ENCODE measurements around the gene PTPRN2. TPM values are rescaled to one million over a fixed set of nuclear protein-coding genes. Genes with fewer than 3 reads are reported as not detected.

PTPRN2 gene
- total and polyA plus RNA-seq, 7 donors: 0.47 to 0.82 (median 0.51) TPM

DNA sequence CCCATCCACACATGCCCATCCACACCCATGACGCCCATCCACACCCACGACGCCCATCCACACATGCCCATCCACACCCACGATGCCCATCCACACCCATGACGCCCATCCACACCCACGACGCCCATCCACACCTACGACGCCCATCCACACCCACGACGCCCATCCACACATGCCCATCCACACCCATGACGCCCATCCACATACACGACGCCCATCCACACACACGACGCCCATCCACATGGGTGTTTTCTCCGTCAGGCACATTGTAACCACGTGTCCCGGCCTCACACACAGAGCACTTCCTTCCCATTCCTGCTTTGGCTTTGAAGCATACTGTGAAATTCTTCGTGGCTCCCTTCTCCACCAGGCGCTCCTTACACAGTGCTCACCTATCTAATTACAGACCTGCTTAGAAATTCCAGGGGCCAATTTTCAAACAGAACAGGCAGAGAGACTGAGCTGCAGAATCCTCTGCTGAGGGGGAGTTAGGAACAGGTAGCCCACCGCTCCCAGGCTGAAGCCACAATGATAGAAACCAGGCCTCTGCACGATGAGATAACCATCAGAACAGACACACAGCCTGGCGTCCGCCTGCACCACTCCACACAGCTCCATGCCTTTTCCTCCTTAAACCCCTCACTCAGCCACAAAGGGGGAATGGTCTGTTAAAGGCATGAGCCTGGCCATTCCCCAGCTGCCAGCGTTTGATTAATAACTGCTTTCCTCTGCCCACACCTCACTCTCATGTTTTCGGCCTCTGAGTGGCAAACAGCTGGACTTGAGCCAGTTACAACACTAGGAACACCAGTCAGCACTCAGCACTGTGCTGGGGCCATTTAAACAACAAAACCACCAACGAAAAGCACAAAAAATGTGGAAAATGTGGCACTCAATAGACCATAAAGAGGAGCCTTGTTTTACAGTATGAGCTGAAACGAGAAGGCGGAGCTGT is 501.6 kb downstream of the PTPRN2 start:
- H3K4me1 ChIP-seq: no peaks in the 10 kb centered on the region
- H3K27me3 ChIP-seq (ENCODE audit: insufficient read depth in 3 of 3, low read length in 2 of 3): no peaks in the 10 kb centered on the region
- WGBS, 3 donors: 85 to 89% (median 88%) methylated on average over 30 of the region's 30 CpGs
- DNase-seq (no peak), ATAC-seq (no peak)
- intact Hi-C loops (cut with DNase I): no loop called here
- no peak overlapping the region for H3K4me3 ChIP-seq
- no peaks in the 10 kb centered on the region for H3K36me3 ChIP-seq (ENCODE audit: insufficient read depth in 1 of 2, low read depth in 1 of 2)
- H3K9me3 ChIP-seq: peaks cover 5% of the 10 kb centered on the region
- TF ChIP-seq, protein P1, sequence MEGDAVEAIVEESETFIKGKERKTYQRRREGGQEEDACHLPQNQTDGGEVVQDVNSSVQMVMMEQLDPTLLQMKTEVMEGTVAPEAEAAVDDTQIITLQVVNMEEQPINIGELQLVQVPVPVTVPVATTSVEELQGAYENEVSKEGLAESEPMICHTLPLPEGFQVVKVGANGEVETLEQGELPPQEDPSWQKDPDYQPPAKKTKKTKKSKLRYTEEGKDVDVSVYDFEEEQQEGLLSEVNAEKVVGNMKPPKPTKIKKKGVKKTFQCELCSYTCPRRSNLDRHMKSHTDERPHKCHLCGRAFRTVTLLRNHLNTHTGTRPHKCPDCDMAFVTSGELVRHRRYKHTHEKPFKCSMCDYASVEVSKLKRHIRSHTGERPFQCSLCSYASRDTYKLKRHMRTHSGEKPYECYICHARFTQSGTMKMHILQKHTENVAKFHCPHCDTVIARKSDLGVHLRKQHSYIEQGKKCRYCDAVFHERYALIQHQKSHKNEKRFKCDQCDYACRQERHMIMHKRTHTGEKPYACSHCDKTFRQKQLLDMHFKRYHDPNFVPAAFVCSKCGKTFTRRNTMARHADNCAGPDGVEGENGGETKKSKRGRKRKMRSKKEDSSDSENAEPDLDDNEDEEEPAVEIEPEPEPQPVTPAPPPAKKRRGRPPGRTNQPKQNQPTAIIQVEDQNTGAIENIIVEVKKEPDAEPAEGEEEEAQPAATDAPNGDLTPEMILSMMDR (IDR thresholded peaks at IDR 0.05): no peak
- H3K27ac ChIP-seq: no peak overlapping the region

DNA sequence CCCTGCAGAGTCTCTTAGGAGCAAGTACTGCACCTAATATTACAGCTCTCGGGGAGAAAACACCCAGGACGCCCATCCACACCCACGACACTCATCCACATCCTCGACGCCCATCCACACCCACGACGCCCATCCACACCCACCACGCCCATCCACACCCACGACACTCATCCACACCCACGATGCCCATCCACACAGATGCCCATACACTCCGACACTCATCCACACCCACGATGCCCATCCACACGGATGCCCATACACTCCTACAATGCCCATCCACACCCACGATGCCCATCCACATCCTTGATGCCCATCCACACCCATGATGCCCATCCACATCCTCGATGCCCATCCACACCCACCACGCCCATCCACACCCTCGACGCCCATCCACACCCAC is 503.1 kb downstream of the PTPRN2 start:
- ATAC-seq (no peak), DNase-seq (no peak)
- Histone ChIP-seq H3K9me3 (peaks cover 5% of the 10 kb centered on the region), H3K27me3 (ENCODE audit: insufficient read depth in 3 of 3, low read length in 2 of 3) (peaks cover 0 to 2% (median 0%) of the 10 kb centered on the region in 3 donors), H3K36me3 (ENCODE audit: insufficient read depth in 1 of 2, low read depth in 1 of 2) (no peaks in the 10 kb centered on the region), H3K4me1 (no peaks in the 10 kb centered on the region), H3K4me3 (no peak overlapping the region), H3K27ac (no peak overlapping the region)
- TF ChIP-seq, protein P1 (IDR thresholded peaks at IDR 0.05): no peak
- intact Hi-C loops (cut with DNase I): no loop called here
- 96 to 97% (median 96%) methylated on average over 18 of the region's 18 CpGs for WGBS, 3 donors

DNA sequence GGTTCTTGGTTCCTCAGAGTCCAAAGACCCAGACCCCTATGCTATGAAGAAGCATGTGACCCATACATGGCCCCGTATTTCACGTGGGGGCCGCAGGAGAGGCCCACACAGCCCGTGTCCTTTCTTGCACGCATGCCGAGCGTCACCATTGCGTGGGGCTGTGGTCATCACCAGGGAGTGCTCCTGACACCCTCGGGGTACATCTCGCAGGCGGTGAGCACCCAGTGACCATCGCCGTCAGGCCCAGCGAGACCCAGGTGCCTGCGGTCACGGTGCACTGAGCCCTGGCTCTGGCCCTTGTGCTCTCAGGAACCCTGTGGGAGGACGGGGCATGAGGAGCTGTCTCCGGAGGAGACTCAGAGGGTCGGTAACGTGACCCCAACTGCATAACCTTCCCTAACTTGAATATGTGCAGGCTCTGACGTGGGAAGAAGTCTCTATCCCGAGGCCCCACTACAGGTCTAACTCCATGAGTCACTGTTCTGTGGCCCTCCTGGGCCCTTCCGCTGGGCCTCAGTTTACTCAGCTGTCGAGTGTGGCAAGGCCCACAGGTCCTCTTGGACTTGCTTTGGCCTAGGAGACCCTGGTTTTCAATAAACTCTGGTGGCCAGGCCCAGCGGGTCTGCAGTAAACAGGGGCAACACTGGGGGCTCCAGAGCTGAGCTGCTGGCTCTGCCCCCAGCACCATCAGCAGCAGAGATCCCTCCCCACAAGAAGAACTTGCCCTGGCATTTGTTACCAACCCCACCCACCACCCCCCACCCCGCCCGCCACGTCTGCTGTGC is 503.9 kb downstream of the PTPRN2 start:
- DNase-seq: peak in 1 of 2 donors; percentile 13
- no peaks in the 10 kb centered on the region for H3K36me3 ChIP-seq (ENCODE audit: insufficient read depth in 1 of 2, low read depth in 1 of 2)

DNA sequence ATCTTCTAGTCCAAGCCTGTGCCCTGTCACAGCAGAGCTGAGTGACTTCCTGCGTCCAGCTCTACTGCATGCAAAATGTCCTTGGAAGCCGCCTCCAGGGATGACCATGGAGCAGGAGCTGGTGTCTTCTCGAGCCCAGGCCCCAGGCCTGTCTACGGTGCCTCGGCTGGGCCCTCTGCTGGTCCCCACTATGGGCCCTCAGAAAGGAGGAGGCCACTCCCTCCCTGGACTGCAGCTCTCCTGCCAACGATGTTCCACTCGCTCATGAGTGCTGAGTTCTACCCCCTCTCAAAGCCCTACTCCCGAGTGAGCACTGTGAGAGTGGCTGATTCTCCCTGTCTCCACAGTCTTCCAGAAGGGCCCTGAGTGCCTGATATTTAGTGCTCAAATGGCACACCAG is 504.9 kb downstream of the PTPRN2 start:
- whole genome bisulfite sequencing, 3 donors: 81 to 85% (median 82%) methylated on average over 8 of the region's 8 CpGs
- no peak for ATAC-seq

More for the DNA sequence above, 503.9 kb downstream of the PTPRN2 start:
- ATAC-seq: no peak
- Histone ChIP-seq H3K9me3 (peaks cover 5% of the 10 kb centered on the region), H3K27ac (no peak overlapping the region), H3K4me1 (no peaks in the 10 kb centered on the region), H3K4me3 (no peak overlapping the region), H3K27me3 (ENCODE audit: insufficient read depth in 3 of 3, low read length in 2 of 3) (peaks cover 0 to 2% (median 0%) of the 10 kb centered on the region in 3 donors)
- WGBS, 3 donors: 90 to 95% (median 91%) methylated on average over 28 of the region's 28 CpGs
- intact Hi-C loops (cut with DNase I): no loop called here
- TF ChIP-seq, protein P1 (IDR thresholded peaks at IDR 0.05): no peak

More for the DNA sequence above, 504.9 kb downstream of the PTPRN2 start:
- no peaks in the 10 kb centered on the region for H3K36me3 ChIP-seq (ENCODE audit: insufficient read depth in 1 of 2, low read depth in 1 of 2)
- TF ChIP-seq, protein P1 (IDR thresholded peaks at IDR 0.05): no peak
- H3K4me3 ChIP-seq: no peak overlapping the region
- peaks cover 5% of the 10 kb centered on the region for H3K9me3 ChIP-seq
- peak in 1 of 2 donors; percentile 10 for DNase-seq
- no peaks in the 10 kb centered on the region for H3K4me1 ChIP-seq
- H3K27me3 ChIP-seq (ENCODE audit: insufficient read depth in 3 of 3, low read length in 2 of 3): peaks cover 0 to 2% (median 0%) of the 10 kb centered on the region in 3 donors
- intact Hi-C loops (cut with DNase I): no loop called here
- no peak overlapping the region for H3K27ac ChIP-seq

All from psoas muscle (tissue), 8 donors.